ENCODE results near the gene UBA52. TPM values are rescaled to one million over a fixed set of nuclear protein-coding genes. Genes with fewer than 3 reads are reported as not detected.
A peak's percentile ranks its signal among the peaks of the same experiment; 100 is the strongest.

Gene UBA52
- total RNA-seq, 1 experiment from 2014 or later: 1,265 TPM

GRCh38 chr19:18612772-18613588 lies 41.3 kb downstream of the UBA52 start, which contains the start of gene TMEM59L:
TSS of gene TMEM59L (plus strand) at chr19:18612870. CDS start at chr19:18612959, 89 bp downstream.
- no peak within 1 kb of the TSS for H3K56ac ChIP-seq (ENCODE audit: insufficient read length, low read depth, low read length)
- H4K8ac ChIP-seq (replicated peaks; ENCODE audit: insufficient read length, low read depth, low read length): no peak within 1 kb of the TSS
- Mint-ChIP-seq H3K4me1 (peaks cover 39 to 48% of the 10 kb centered on the region in 2 experiments), H3K9me3 (peaks cover 6 to 7% of the 10 kb centered on the region in 2 experiments), H3K27me3 (ENCODE audit: low read depth) (peaks cover 92% of the 10 kb centered on the region), H3K4me3 (peak within 1 kb of the TSS; percentile 64 to 88), H3K27ac (no peak within 1 kb of the TSS), H3K36me3 (ENCODE audit: insufficient read depth in 1 of 3, low read depth in 3 of 3) (peaks cover 0 to 7% (median 4%) of the 10 kb centered on the region in 3 experiments; a peak in 5 of 7 replicates)
- H4K20me1 ChIP-seq (ENCODE audit: control insufficient read depth, insufficient read depth, insufficient read length): no peaks in the 10 kb centered on the region
- peak within 1 kb of the TSS; percentile 44 for H3K4me2 ChIP-seq (ENCODE audit: insufficient read depth, insufficient read length, low read length)
- H3K23me2 ChIP-seq (ENCODE audit: insufficient read length, low read depth, low read length, poor library complexity, severe bottlenecking): peaks cover 27% of the 10 kb centered on the region
- peaks cover 59% of the 10 kb centered on the region for H3K27me3 ChIP-seq (ENCODE audit: insufficient read depth, low read length)
- no peaks in the 10 kb centered on the region for H3K79me2 ChIP-seq (ENCODE audit: insufficient read depth, low read length)
- no peak within 1 kb of the TSS for H2BK120ac ChIP-seq (ENCODE audit: low read depth, low read length, poor library complexity, severe bottlenecking)
- no peak within 1 kb of the TSS for H4K5ac ChIP-seq (ENCODE audit: insufficient read length, low read depth, low read length)
- peaks cover 17% of the 10 kb centered on the region for H3K4me1 ChIP-seq (ENCODE audit: insufficient read depth, low read length)
- no peak within 1 kb of the TSS; the same call in 1 of the 2 replicates for H3K14ac ChIP-seq (ENCODE audit: insufficient read depth, low read length)
- no peak within 1 kb of the TSS for H3K18ac ChIP-seq (ENCODE audit: insufficient read length, low read depth, low read length)
- no peak within 1 kb of the TSS for H4K91ac ChIP-seq (ENCODE audit: insufficient read length, low read depth, low read length)
- H3K4ac ChIP-seq (ENCODE audit: low read depth, low read length): no peak within 1 kb of the TSS
- H2BK5ac ChIP-seq (ENCODE audit: insufficient read length, low read length): no peak within 1 kb of the TSS
- no peak for TF ChIP-seq CTCF (conservative IDR thresholded peaks at IDR 0.05)
- no peak within 1 kb of the TSS for H3K27ac ChIP-seq (ENCODE audit: insufficient read length, low read depth, low read length)
- H2BK20ac ChIP-seq (ENCODE audit: low read depth, low read length, poor library complexity, severe bottlenecking): no peak within 1 kb of the TSS
- H3T11ph ChIP-seq (ENCODE audit: low read length): no peak within 1 kb of the TSS
- H2BK15ac ChIP-seq (ENCODE audit: low read depth, low read length): no peak within 1 kb of the TSS
- no peak within 1 kb of the TSS for H2BK12ac ChIP-seq (ENCODE audit: insufficient read length, low read depth, low read length)
- DNase-seq: no peak
- no peaks in the 10 kb centered on the region for H3K79me1 ChIP-seq (ENCODE audit: insufficient read depth, low read depth, low read length, poor library complexity, severe bottlenecking)
- no peak within 1 kb of the TSS for H2AFZ ChIP-seq (ENCODE audit: low read length)
- H3K9ac ChIP-seq (ENCODE audit: extremely low read depth, insufficient read length, low read length): no peak within 1 kb of the TSS
- H3K9me3 ChIP-seq (ENCODE audit: control insufficient read depth, low read depth, low read length): no peaks in the 10 kb centered on the region
- no peak within 1 kb of the TSS for H2AK5ac ChIP-seq (ENCODE audit: insufficient read length, low read length)
- no peak within 1 kb of the TSS for H3K23ac ChIP-seq (ENCODE audit: insufficient read length, low read depth, low read length)
- WGBS (ENCODE audit: extremely low coverage, insufficient read length, low lambda C conversion rate): no CpG with 5 or more reads among the region's 70 CpGs

Data from H9 (cell line).